ENCODE results near the gene ARHGAP27.

The ARHGAP27 gene

GRCh38 chr17:45374501-45374900, 58.2 kb downstream of the ARHGAP27 start:
- DNase-seq: no peak
- H3K9me3 ChIP-seq (ENCODE audit: control insufficient read depth, low read length): no peaks in the 10 kb centered on the region
- H3K27ac ChIP-seq (ENCODE audit: insufficient read depth, low read length, poor library complexity, severe bottlenecking): no peak overlapping the region
- H3K36me3 ChIP-seq (ENCODE audit: control insufficient read depth, insufficient read depth, low read length): no peaks in the 10 kb centered on the region
- H3K4me1 ChIP-seq (ENCODE audit: control insufficient read depth, insufficient read depth, low read length, poor library complexity, severe bottlenecking): peaks cover 5% of the 10 kb centered on the region
- H3K27me3 ChIP-seq (replicated peaks; ENCODE audit: control insufficient read depth, insufficient read depth, low read length, poor library complexity, severe bottlenecking): peaks cover 4% of the 10 kb centered on the region
- no peak overlapping the region for H3K4me3 ChIP-seq (ENCODE audit: insufficient read depth, low read depth, low read length, poor library complexity, severe bottlenecking)

GRCh38 chr17:45372325-45372869, 60.3 kb downstream of the ARHGAP27 start:
- Histone ChIP-seq H3K27me3 (replicated peaks; ENCODE audit: control insufficient read depth, insufficient read depth, low read length, poor library complexity, severe bottlenecking) (peaks cover 4% of the 10 kb centered on the region), H3K9me3 (ENCODE audit: control insufficient read depth, low read length) (no peaks in the 10 kb centered on the region), H3K4me1 (ENCODE audit: control insufficient read depth, insufficient read depth, low read length, poor library complexity, severe bottlenecking) (peaks cover 5% of the 10 kb centered on the region), H3K27ac (ENCODE audit: insufficient read depth, low read length, poor library complexity, severe bottlenecking) (no peak overlapping the region), H3K36me3 (ENCODE audit: control insufficient read depth, insufficient read depth, low read length) (no peaks in the 10 kb centered on the region), H3K4me3 (ENCODE audit: insufficient read depth, low read depth, low read length, poor library complexity, severe bottlenecking) (no peak overlapping the region)
- DNase-seq: no peak

GRCh38 chr17:45371414-45372324, 61.0 kb downstream of the ARHGAP27 start:
- DNase-seq: no peak
- Histone ChIP-seq H3K36me3 (ENCODE audit: control insufficient read depth, insufficient read depth, low read length) (no peaks in the 10 kb centered on the region), H3K4me3 (ENCODE audit: insufficient read depth, low read depth, low read length, poor library complexity, severe bottlenecking) (peak overlapping the region; percentile 8), H3K27ac (ENCODE audit: insufficient read depth, low read length, poor library complexity, severe bottlenecking) (no peak overlapping the region), H3K27me3 (replicated peaks; ENCODE audit: control insufficient read depth, insufficient read depth, low read length, poor library complexity, severe bottlenecking) (peaks cover 4% of the 10 kb centered on the region), H3K9me3 (ENCODE audit: control insufficient read depth, low read length) (no peaks in the 10 kb centered on the region), H3K4me1 (ENCODE audit: control insufficient read depth, insufficient read depth, low read length, poor library complexity, severe bottlenecking) (peaks cover 5% of the 10 kb centered on the region)

- no peak overlapping the region for H3K4me3 ChIP-seq (ENCODE audit: insufficient read depth, low read depth, low read length, poor library complexity, severe bottlenecking)
- DNase-seq: no peak
- H3K27me3 ChIP-seq (replicated peaks; ENCODE audit: control insufficient read depth, insufficient read depth, low read length, poor library complexity, severe bottlenecking): peaks cover 4% of the 10 kb centered on the region
- H3K4me1 ChIP-seq (ENCODE audit: control insufficient read depth, insufficient read depth, low read length, poor library complexity, severe bottlenecking): peaks cover 5% of the 10 kb centered on the region
- no peaks in the 10 kb centered on the region for H3K9me3 ChIP-seq (ENCODE audit: control insufficient read depth, low read length)
- no peaks in the 10 kb centered on the region for H3K36me3 ChIP-seq (ENCODE audit: control insufficient read depth, insufficient read depth, low read length)
- H3K27ac ChIP-seq (ENCODE audit: insufficient read depth, low read length, poor library complexity, severe bottlenecking): no peak overlapping the region
These were observed 61.7 kb downstream of the ARHGAP27 start for GRCh38 chr17:45370949-45371413.

GRCh38 chr17:45369421-45369820, 63.2 kb downstream of the ARHGAP27 start:
- H3K4me3 ChIP-seq (ENCODE audit: insufficient read depth, low read depth, low read length, poor library complexity, severe bottlenecking): no peak overlapping the region
- H3K36me3 ChIP-seq (ENCODE audit: control insufficient read depth, insufficient read depth, low read length): no peaks in the 10 kb centered on the region
- no peak overlapping the region for H3K27ac ChIP-seq (ENCODE audit: insufficient read depth, low read length, poor library complexity, severe bottlenecking)
- H3K27me3 ChIP-seq (replicated peaks; ENCODE audit: control insufficient read depth, insufficient read depth, low read length, poor library complexity, severe bottlenecking): peaks cover 4% of the 10 kb centered on the region
- peaks cover 5% of the 10 kb centered on the region for H3K4me1 ChIP-seq (ENCODE audit: control insufficient read depth, insufficient read depth, low read length, poor library complexity, severe bottlenecking)
- H3K9me3 ChIP-seq (ENCODE audit: control insufficient read depth, low read length): no peaks in the 10 kb centered on the region
- DNase-seq: no peak

GRCh38 chr17:45368651-45369050, 64.0 kb downstream of the ARHGAP27 start:
- no peak for DNase-seq
- no peak overlapping the region for H3K27ac ChIP-seq (ENCODE audit: insufficient read depth, low read length, poor library complexity, severe bottlenecking)
- H3K9me3 ChIP-seq (ENCODE audit: control insufficient read depth, low read length): no peaks in the 10 kb centered on the region
- H3K4me1 ChIP-seq (ENCODE audit: control insufficient read depth, insufficient read depth, low read length, poor library complexity, severe bottlenecking): peaks cover 5% of the 10 kb centered on the region
- peaks cover 4% of the 10 kb centered on the region for H3K27me3 ChIP-seq (replicated peaks; ENCODE audit: control insufficient read depth, insufficient read depth, low read length, poor library complexity, severe bottlenecking)
- no peak overlapping the region for H3K4me3 ChIP-seq (ENCODE audit: insufficient read depth, low read depth, low read length, poor library complexity, severe bottlenecking)
- no peaks in the 10 kb centered on the region for H3K36me3 ChIP-seq (ENCODE audit: control insufficient read depth, insufficient read depth, low read length)

GRCh38 chr17:45367216-45367615, 65.5 kb downstream of the ARHGAP27 start:
- Histone ChIP-seq H3K4me1 (ENCODE audit: control insufficient read depth, insufficient read depth, low read length, poor library complexity, severe bottlenecking) (peaks cover 5% of the 10 kb centered on the region), H3K9me3 (ENCODE audit: control insufficient read depth, low read length) (no peaks in the 10 kb centered on the region), H3K27ac (ENCODE audit: insufficient read depth, low read length, poor library complexity, severe bottlenecking) (no peak overlapping the region), H3K4me3 (ENCODE audit: insufficient read depth, low read depth, low read length, poor library complexity, severe bottlenecking) (no peak overlapping the region), H3K36me3 (ENCODE audit: control insufficient read depth, insufficient read depth, low read length) (no peaks in the 10 kb centered on the region), H3K27me3 (replicated peaks; ENCODE audit: control insufficient read depth, insufficient read depth, low read length, poor library complexity, severe bottlenecking) (peaks cover 4% of the 10 kb centered on the region)
- no peak for DNase-seq

GRCh38 chr17:45366691-45367090, 66.0 kb downstream of the ARHGAP27 start:
- H3K36me3 ChIP-seq (ENCODE audit: control insufficient read depth, insufficient read depth, low read length): no peaks in the 10 kb centered on the region
- peaks cover 3% of the 10 kb centered on the region for H3K4me1 ChIP-seq (ENCODE audit: control insufficient read depth, insufficient read depth, low read length, poor library complexity, severe bottlenecking)
- H3K27ac ChIP-seq (ENCODE audit: insufficient read depth, low read length, poor library complexity, severe bottlenecking): no peak overlapping the region
- H3K9me3 ChIP-seq (ENCODE audit: control insufficient read depth, low read length): no peaks in the 10 kb centered on the region
- DNase-seq: no peak
- H3K4me3 ChIP-seq (ENCODE audit: insufficient read depth, low read depth, low read length, poor library complexity, severe bottlenecking): no peak overlapping the region
- peaks cover 2% of the 10 kb centered on the region for H3K27me3 ChIP-seq (replicated peaks; ENCODE audit: control insufficient read depth, insufficient read depth, low read length, poor library complexity, severe bottlenecking)

GRCh38 chr17:45366049-45366448, 66.6 kb downstream of the ARHGAP27 start:
- no peaks in the 10 kb centered on the region for H3K27me3 ChIP-seq (replicated peaks; ENCODE audit: control insufficient read depth, insufficient read depth, low read length, poor library complexity, severe bottlenecking)
- H3K9me3 ChIP-seq (ENCODE audit: control insufficient read depth, low read length): no peaks in the 10 kb centered on the region
- H3K36me3 ChIP-seq (ENCODE audit: control insufficient read depth, insufficient read depth, low read length): no peaks in the 10 kb centered on the region
- H3K4me1 ChIP-seq (ENCODE audit: control insufficient read depth, insufficient read depth, low read length, poor library complexity, severe bottlenecking): no peaks in the 10 kb centered on the region
- no peak overlapping the region for H3K4me3 ChIP-seq (ENCODE audit: insufficient read depth, low read depth, low read length, poor library complexity, severe bottlenecking)
- no peak overlapping the region for H3K27ac ChIP-seq (ENCODE audit: insufficient read depth, low read length, poor library complexity, severe bottlenecking)
- DNase-seq: no peak
